ENCODE results near the gene ADAMTS19. TPM values are rescaled to one million over a fixed set of nuclear protein-coding genes. Genes with fewer than 3 reads are reported as not detected.

ADAMTS19 gene
- total and polyA plus RNA-seq, 9 of the 15 experiments (the other 6 are each of a cell fraction or from before 2014, with no cell fraction given), result not detected

- 3% methylated on average over 4 of the region's 4 CpGs for WGBS (ENCODE audit: insufficient coverage, low coverage, missing lambda C conversion rate)
- DNase-seq (ENCODE audit: extremely low read depth in 1 of 4, low spot score in 3 of 4) (no peak), FAIRE-seq (no peak), ATAC-seq (no peak)
- H3K9me3 ChIP-seq (replicated peaks; ENCODE audit: control insufficient read depth, insufficient read depth, low read depth, low read length), result no peaks in the 10 kb centered on the region
- no TSS peak for BruUV-seq (replicated peaks)
- H3K27ac ChIP-seq (ENCODE audit: extremely low read depth, low read depth, low read length), result no peak overlapping the region
- H3K9ac ChIP-seq (ENCODE audit: insufficient read depth in 1 of 2, low read depth in 2 of 2, low read length in 2 of 2), result no peak overlapping the region
- no peak overlapping the region for H3K4me2 ChIP-seq (ENCODE audit: insufficient read depth, low read length)
- H3K9me1 ChIP-seq (ENCODE audit: control insufficient read depth, insufficient read depth, low read length), result no peaks in the 10 kb centered on the region
- ChIA-PET POLR2A (no interaction called here), CTCF (ENCODE audit: low intra/inter-chr PET ratio) (no interaction called here)
- H3K4me1 ChIP-seq (replicated peaks in 1 of 2; ENCODE audit: control insufficient read depth in 2 of 2, insufficient read depth in 2 of 2, low read length in 2 of 2), result no peaks in the 10 kb centered on the region
- in situ Hi-C loops (cut with MboI) (no loop called here), intact Hi-C loops (cut with micrococcal nuclease) (no loop called here)
- H3K4me3 ChIP-seq, result no peak overlapping the region
- no peaks in the 10 kb centered on the region for H3K79me2 ChIP-seq (ENCODE audit: control insufficient read depth, insufficient read depth, low read length)
- no peaks in the 10 kb centered on the region for H3K27me3 ChIP-seq (ENCODE audit: control insufficient read depth in 2 of 2, insufficient read depth in 2 of 2, low read length in 2 of 2)
- no peak overlapping the region for H2AFZ ChIP-seq (ENCODE audit: low read depth, low read length)
- no peaks in the 10 kb centered on the region for H3K36me3 ChIP-seq (ENCODE audit: control insufficient read depth, insufficient read depth, low read length)
- H4K20me1 ChIP-seq (replicated peaks; ENCODE audit: control insufficient read depth, insufficient read depth, low read length), result no peaks in the 10 kb centered on the region
- TF ChIP-seq E2F1 (CRISPR knock-in tag; IDR thresholded peaks at IDR 0.05) (no peak), ZBTB26 (CRISPR knock-in tag; IDR thresholded peaks at IDR 0.05) (no peak), XRCC3 (IDR thresholded peaks at IDR 0.05) (no peak), FOXP1 (CRISPR knock-in tag; IDR thresholded peaks at IDR 0.05) (no peak), EHMT2 (IDR thresholded peaks at IDR 0.05) (no peak), LARP7 (IDR thresholded peaks at IDR 0.05) (no peak), E2F4 (CRISPR knock-in tag; IDR thresholded peaks at IDR 0.05; ENCODE audit: low read depth) (no peak), CHD7 (IDR thresholded peaks at IDR 0.05; ENCODE audit: low read depth, low read length) (no peak), ZNF766 (CRISPR knock-in tag; conservative IDR thresholded peaks at IDR 0.05) (no peak)
Observed at GRCh38 chr5:129724647-129725046, 264.5 kb downstream of the ADAMTS19 start.

All from K562 (cell line).